Lower leg skin (tissue), 3 donors: Measurements from ENCODE around the gene DMD.

Source experiments
- POLR2A ChIP-seq, 2 donors: fragments of 450-650 bp; IDR thresholded peaks; one replicate each; pipeline ENCODE4 v1.6.1; 2016 to 2017; ENCODE audit warnings: antibody characterized with exemption in 2 of 2, mild to moderate bottlenecking in 1 of 2, moderate library complexity in 1 of 2
- TF ChIP-seq, protein P1 (sequence below), 3 donors: fragments of 450-650 bp; IDR thresholded peaks; one replicate each; pipeline ENCODE4 v1.5.1; 2016; ENCODE audit warnings: antibody characterized with exemption in 3 of 3, mild to moderate bottlenecking in 3 of 3, moderate library complexity in 2 of 3

DNA sequence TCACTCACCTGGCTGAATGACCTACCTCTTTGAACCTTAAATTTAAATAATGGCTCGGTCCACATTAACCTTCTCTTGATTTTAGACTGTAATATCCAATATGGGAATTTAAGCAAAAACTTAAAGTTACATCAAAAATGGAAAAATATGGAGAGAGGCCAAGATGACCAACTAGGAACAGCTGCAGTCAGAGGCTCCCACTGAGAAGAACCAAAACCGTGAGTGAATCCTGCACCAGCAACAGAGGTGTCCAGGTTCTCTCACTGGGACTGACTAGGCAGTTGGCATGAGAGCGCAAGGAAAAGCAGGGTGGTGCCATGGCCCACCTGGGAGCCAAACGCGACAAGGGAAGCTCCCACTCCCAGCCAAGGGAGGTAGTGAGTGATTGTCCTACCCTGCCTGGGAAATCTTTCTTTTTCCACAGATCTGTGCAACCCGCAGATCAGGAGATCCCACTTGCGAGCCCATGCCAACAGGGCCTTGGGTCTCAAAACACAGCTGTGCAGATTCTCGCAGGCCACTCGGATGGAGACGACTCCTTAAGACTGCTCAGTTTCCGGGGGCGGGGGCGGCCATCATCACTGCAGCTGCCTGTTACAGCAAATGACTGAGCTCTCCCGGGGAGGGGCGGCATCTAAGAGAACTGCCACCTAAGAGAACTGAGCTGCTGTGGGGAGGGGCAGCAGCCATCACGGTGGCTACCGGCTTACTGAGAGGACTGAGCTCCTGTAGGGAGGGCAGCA is 343.4 kb downstream of the DMD start:
- TF ChIP-seq, protein P1, sequence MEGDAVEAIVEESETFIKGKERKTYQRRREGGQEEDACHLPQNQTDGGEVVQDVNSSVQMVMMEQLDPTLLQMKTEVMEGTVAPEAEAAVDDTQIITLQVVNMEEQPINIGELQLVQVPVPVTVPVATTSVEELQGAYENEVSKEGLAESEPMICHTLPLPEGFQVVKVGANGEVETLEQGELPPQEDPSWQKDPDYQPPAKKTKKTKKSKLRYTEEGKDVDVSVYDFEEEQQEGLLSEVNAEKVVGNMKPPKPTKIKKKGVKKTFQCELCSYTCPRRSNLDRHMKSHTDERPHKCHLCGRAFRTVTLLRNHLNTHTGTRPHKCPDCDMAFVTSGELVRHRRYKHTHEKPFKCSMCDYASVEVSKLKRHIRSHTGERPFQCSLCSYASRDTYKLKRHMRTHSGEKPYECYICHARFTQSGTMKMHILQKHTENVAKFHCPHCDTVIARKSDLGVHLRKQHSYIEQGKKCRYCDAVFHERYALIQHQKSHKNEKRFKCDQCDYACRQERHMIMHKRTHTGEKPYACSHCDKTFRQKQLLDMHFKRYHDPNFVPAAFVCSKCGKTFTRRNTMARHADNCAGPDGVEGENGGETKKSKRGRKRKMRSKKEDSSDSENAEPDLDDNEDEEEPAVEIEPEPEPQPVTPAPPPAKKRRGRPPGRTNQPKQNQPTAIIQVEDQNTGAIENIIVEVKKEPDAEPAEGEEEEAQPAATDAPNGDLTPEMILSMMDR (IDR thresholded peaks at IDR 0.05), result no peak
- TF ChIP-seq POLR2A (IDR thresholded peaks at IDR 0.05), result no peak
